Smooth muscle cell (in vitro differentiated cells): ENCODE data around the gene CHMP1B. TPM values are rescaled to one million over a fixed set of nuclear protein-coding genes. Genes with fewer than 3 reads are reported as not detected.

Experiments used
- DNase-seq: peaks from one replicate; lab custom pipeline; 2025; ENCODE audit not compliant: unreplicated experiment; lab: John Stamatoyannopoulos, UW
- H2AFZ ChIP-seq: fragments of 200-600 bp; sonication (generic); 2 replicates; pipeline ENCODE4 v1.6.0; 2016; ENCODE audit warnings: antibody characterized with exemption, low read depth, mild to moderate bottlenecking
- H3F3A ChIP-seq: fragments of 200-600 bp; sonication (generic); 2 replicates; pipeline ENCODE4 v1.6.0; 2017; ENCODE audit warnings: antibody characterized with exemption, low read depth
- H3K27ac ChIP-seq: fragments of 200-600 bp; sonication (generic); 2 replicates; pipeline ENCODE4 v1.5.1; 2016; ENCODE audit warnings: low read depth, mild to moderate bottlenecking
- H3K27me3 ChIP-seq: fragments of 200-600 bp; sonication (generic); 2 replicates; pipeline ENCODE4 v1.6.1; 2016; ENCODE audit warnings: low read depth, mild to moderate bottlenecking
- H3K36me3 ChIP-seq: fragments of 200-600 bp; sonication (generic); 2 replicates; pipeline ENCODE4 v1.5.1; 2016; ENCODE audit warnings: low read depth
- H3K4me1 ChIP-seq: fragments of 200-600 bp; sonication (generic); 2 replicates; pipeline ENCODE4 v1.5.1; 2016; ENCODE audit warnings: low read depth
- H3K4me2 ChIP-seq: fragments of 200-600 bp; sonication (generic); 2 replicates; pipeline ENCODE4 v1.6.0; 2016; ENCODE audit warnings: mild to moderate bottlenecking
- H3K4me3 ChIP-seq: fragments of 200-600 bp; sonication (generic); 2 replicates; pipeline ENCODE4 v1.5.1; 2016; ENCODE audit warnings: mild to moderate bottlenecking
- H3K79me2 ChIP-seq: fragments of 200-600 bp; sonication (generic); 2 replicates; pipeline ENCODE4 v1.6.0; 2016; ENCODE audit warnings: low read depth, mild to moderate bottlenecking
- H3K9ac ChIP-seq: fragments of 200-600 bp; sonication (generic); 2 replicates; pipeline ENCODE4 v1.6.0; 2016; ENCODE audit warnings: low read depth
- H3K9me3 ChIP-seq: fragments of 200-600 bp; sonication (generic); replicated peaks from 2 replicates; pipeline ENCODE4 v1.5.1; 2016; ENCODE audit warnings: low read depth
- H4K20me1 ChIP-seq: fragments of 200-600 bp; sonication (generic); 2 replicates; pipeline ENCODE4 v1.6.0; 2016; ENCODE audit warnings: low read depth
- CTCF ChIP-seq: fragments of 200-600 bp; sonication (generic); IDR thresholded peaks from 2 replicates; pipeline ENCODE4 v1.5.1; 2017; ENCODE audit warnings: borderline replicate concordance, mild to moderate bottlenecking, antibody characterized with exemption; ENCODE audit not compliant: insufficient read depth, poor library complexity, severe bottlenecking
- WGBS: methylation state at CpG from one replicate; pipeline ENCODE4 v1.1.7; 2016; ENCODE audit warnings: low lambda C conversion rate; 5-methylcytosine and 5-hydroxymethylcytosine counted together
- polyA plus RNA-seq: library from polyadenylated mRNA; unstranded; fragments of >200 nt; fragmentation: Nextera tagmentation; extraction: Ambion mirVana; gene quantifications from 2 replicates; pipeline ENCODE4 v1.2.1, GENCODE V29; 2016
- total RNA-seq: library from RNA; depleted of rRNA; stranded (reverse); fragments of >200 nt; gene quantifications from 2 replicates; pipeline ENCODE4 v1.2.3, GENCODE V29; 2014

Gene CHMP1B
- total and polyA plus RNA-seq, 2 experiments from 2014 or later = 35.6 to 54.6 TPM

GRCh38 chr18:11902522-11903292 is 51.5 kb downstream of the CHMP1B start:
- Histone ChIP-seq H3K9ac (no peak overlapping the region), H3K27me3 (no peaks in the 10 kb centered on the region), H2AFZ (no peak overlapping the region), H4K20me1 (no peaks in the 10 kb centered on the region), H3K4me3 (no peak overlapping the region), H3K9me3 (no peaks in the 10 kb centered on the region), H3F3A (peaks cover 1% of the 10 kb centered on the region), H3K79me2 (peaks cover 6% of the 10 kb centered on the region), H3K4me2 (no peak overlapping the region), H3K4me1 (peaks cover 4% of the 10 kb centered on the region), H3K36me3 (no peaks in the 10 kb centered on the region), H3K27ac (no peak overlapping the region)
- DNase-seq = no peak
- no peak for TF ChIP-seq CTCF
- WGBS = 65% methylated on average over 7 of the region's 7 CpGs

Other genes with a start within 250 kb of the CHMP1B start
- not detected in 2 replicates for gene SLC35G4, start 241.8 kb upstream of the CHMP1B start, total RNA-seq
- gene SLC35G4, start 241.8 kb upstream of the CHMP1B start, polyA plus RNA-seq = not detected in 2 replicates
- 3.0 and 5.8 TPM in 2 replicates for gene GNAL, start 162.1 kb upstream of the CHMP1B start, total RNA-seq
- gene GNAL, start 162.1 kb upstream of the CHMP1B start, polyA plus RNA-seq = 1.6 TPM in 2 replicates
- 28.5 and 73.1 TPM in 2 replicates for gene MPPE1, start 56.9 kb downstream of the CHMP1B start, total RNA-seq
- 33.6 and 36.7 TPM in 2 replicates for gene MPPE1, start 56.9 kb downstream of the CHMP1B start, polyA plus RNA-seq
- gene IMPA2, start 130.1 kb downstream of the CHMP1B start, total RNA-seq = 9.9 and 10.5 TPM in 2 replicates
- gene IMPA2, start 130.1 kb downstream of the CHMP1B start, polyA plus RNA-seq = 17.8 and 22.4 TPM in 2 replicates
- not detected in 2 replicates for gene ANKRD62, start 242.4 kb downstream of the CHMP1B start, total RNA-seq
- gene ANKRD62, start 242.4 kb downstream of the CHMP1B start, polyA plus RNA-seq = not detected in 2 replicates